ENCODE results near the gene ELAC2. TPM values are rescaled to one million over a fixed set of nuclear protein-coding genes. Genes with fewer than 3 reads are reported as not detected.

Gene ELAC2
- total and polyA plus RNA-seq, 2 of the 8 experiments (the other 6 are each of a cell fraction or from before 2014, with no cell fraction given), result 91.6 to 127 TPM

DNA sequence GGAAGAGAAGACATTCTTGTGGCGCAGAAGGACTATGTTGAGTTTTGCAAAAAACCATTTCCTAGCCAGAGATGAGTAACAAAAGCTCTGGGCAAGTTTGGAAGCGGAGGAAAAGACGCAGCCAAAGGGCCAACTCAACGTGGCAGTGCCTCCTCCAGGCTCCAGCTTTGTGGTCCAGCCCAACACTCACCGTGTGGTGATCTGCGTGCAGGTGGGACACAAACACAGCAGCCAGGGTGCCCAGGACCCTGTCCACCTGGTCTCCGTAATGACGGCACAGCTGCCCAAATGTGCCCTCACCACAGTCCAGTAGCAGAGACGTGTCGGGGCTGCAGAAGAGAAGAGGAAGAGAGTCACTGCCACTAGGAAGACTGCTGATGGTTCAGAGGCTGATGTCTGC is 21.5 kb downstream of the ELAC2 start:
- Histone ChIP-seq H2BK5ac (ENCODE audit: low read depth, low read length) (no peak overlapping the region), H3K4me3 (ENCODE audit: extremely low read depth in 1 of 4, insufficient read depth in 2 of 4, low read depth in 3 of 4, low read length in 4 of 4) (no peak overlapping the region), H2BK15ac (ENCODE audit: low read length) (no peak overlapping the region), H2AFZ (ENCODE audit: low read length) (no peak overlapping the region), H3K23me2 (ENCODE audit: low read depth, low read length) (no peaks in the 10 kb centered on the region), H2BK20ac (ENCODE audit: low read length) (no peak overlapping the region), H3K27ac (ENCODE audit: low read depth, low read length) (no peak overlapping the region), H4K91ac (replicated peaks; ENCODE audit: insufficient read length, low read length) (no peak overlapping the region), H3K18ac (ENCODE audit: extremely low read depth, low read length) (no peak overlapping the region), H3K9me3 (ENCODE audit: insufficient read depth in 2 of 2, low read depth in 1 of 2, low read length in 1 of 2) (no peaks in the 10 kb centered on the region), H3K14ac (ENCODE audit: insufficient read length) (no peak overlapping the region), H3K9ac (replicated peaks in 1 of 4; ENCODE audit: extremely low read depth in 1 of 4, low read depth in 3 of 4, low read length in 3 of 4) (no peak overlapping the region), H3K23ac (ENCODE audit: insufficient read length) (no peak overlapping the region), H2BK120ac (replicated peaks; ENCODE audit: low read depth, low read length) (no peak overlapping the region), H3K56ac (replicated peaks; ENCODE audit: insufficient read length, low read depth, low read length) (no peak overlapping the region), H4K5ac (ENCODE audit: insufficient read length, low read depth, low read length) (no peak overlapping the region), H2BK12ac (ENCODE audit: low read depth, low read length) (no peak overlapping the region), H3K4me2 (ENCODE audit: insufficient read depth in 1 of 2, low read depth in 2 of 2, low read length in 2 of 2) (no peak overlapping the region), H4K8ac (ENCODE audit: extremely low read depth, insufficient read depth, low read length) (no peak overlapping the region), H3K79me1 (ENCODE audit: low read depth, low read length) (no peaks in the 10 kb centered on the region; the same call in none of the 2 replicates), H3K4ac (replicated peaks; ENCODE audit: insufficient read length, low read depth, low read length) (no peak overlapping the region), H3K79me2 (ENCODE audit: control insufficient read depth in 1 of 2, insufficient read depth in 2 of 2, low read length in 2 of 2) (no peaks in the 10 kb centered on the region), H4K20me1 (replicated peaks in 1 of 2; ENCODE audit: control insufficient read depth in 1 of 2, insufficient read depth in 2 of 2, low read length in 2 of 2) (peaks cover 6 to 7% of the 10 kb centered on the region in 2 experiments), H3K36me3 (ENCODE audit: control insufficient read depth in 2 of 4, insufficient read depth in 4 of 4, low read length in 3 of 4) (peaks cover 66 to 93% (median 89%) of the 10 kb centered on the region in 4 experiments), H3K4me1 (replicated peaks in 1 of 4; ENCODE audit: control insufficient read depth in 3 of 4, insufficient read depth in 4 of 4, low read length in 3 of 4) (no peaks in the 10 kb centered on the region), H2AK5ac (ENCODE audit: low read depth, low read length) (no peak overlapping the region), H3K27me3 (replicated peaks in 1 of 4; ENCODE audit: control insufficient read depth in 3 of 4, extremely low read depth in 1 of 4, insufficient read depth in 3 of 4, low read length in 3 of 4) (no peaks in the 10 kb centered on the region)
- no peak for DNase-seq (ENCODE audit: low read depth in 1 of 2, low spot score in 2 of 2)
- CTCF ChIA-PET (ENCODE audit: partially characterized antibody), result interaction anchor here (0.9 to 1.6 kb wide), 2 partner anchors 27 to 34 kb away, joined by 3 to 4 read pairs; no protein-coding TSS in a partner anchor
- 92% methylated on average over 10 of the region's 10 CpGs; no CpG with 5 or more reads in 1 of the 2 experiments for WGBS, 2 experiments (ENCODE audit: extremely low coverage in 1 of 2, insufficient coverage in 1 of 2, insufficient read length in 1 of 2, insufficient replicate concordance in 2 of 2, low coverage in 1 of 2, low lambda C conversion rate in 2 of 2, missing lambda C conversion rate in 1 of 2)
- POLR2A ChIA-PET (ENCODE audit: partially characterized antibody), result interaction anchor here (0.7 to 2.4 kb wide), 6 partner anchors 8 to 19 kb away, joined by 3 to 8 read pairs (median 4); no protein-coding TSS in a partner anchor
- no peak for FAIRE-seq
- TF ChIP-seq, protein P1, sequence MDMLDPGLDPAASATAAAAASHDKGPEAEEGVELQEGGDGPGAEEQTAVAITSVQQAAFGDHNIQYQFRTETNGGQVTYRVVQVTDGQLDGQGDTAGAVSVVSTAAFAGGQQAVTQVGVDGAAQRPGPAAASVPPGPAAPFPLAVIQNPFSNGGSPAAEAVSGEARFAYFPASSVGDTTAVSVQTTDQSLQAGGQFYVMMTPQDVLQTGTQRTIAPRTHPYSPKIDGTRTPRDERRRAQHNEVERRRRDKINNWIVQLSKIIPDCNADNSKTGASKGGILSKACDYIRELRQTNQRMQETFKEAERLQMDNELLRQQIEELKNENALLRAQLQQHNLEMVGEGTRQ (IDR thresholded peaks at IDR 0.05; ENCODE audit: low read length), result no peak
- TF ChIP-seq FOSL1 (IDR thresholded peaks at IDR 0.05; ENCODE audit: insufficient read depth, low read depth, low read length) (no peak), POLR2AphosphoS5 (IDR thresholded peaks at IDR 0.05; ENCODE audit: low read depth, low read length) (no peak), POU5F1 (IDR thresholded peaks at IDR 0.05; ENCODE audit: low read depth, low read length) (no peak)

Measured in H1 (cell line).